ENCODE results near the gene N4BP2. TPM values are rescaled to one million over a fixed set of nuclear protein-coding genes. Genes with fewer than 3 reads are reported as not detected.
"Not testable (repeated sequence)": the region's sequence is repeated elsewhere in the genome, so short reads cannot be mapped to it uniquely, and the experiment has no call there.

The N4BP2 gene
- total RNA-seq, 1 experiment from 2014 or later = 31.7 TPM

DNA sequence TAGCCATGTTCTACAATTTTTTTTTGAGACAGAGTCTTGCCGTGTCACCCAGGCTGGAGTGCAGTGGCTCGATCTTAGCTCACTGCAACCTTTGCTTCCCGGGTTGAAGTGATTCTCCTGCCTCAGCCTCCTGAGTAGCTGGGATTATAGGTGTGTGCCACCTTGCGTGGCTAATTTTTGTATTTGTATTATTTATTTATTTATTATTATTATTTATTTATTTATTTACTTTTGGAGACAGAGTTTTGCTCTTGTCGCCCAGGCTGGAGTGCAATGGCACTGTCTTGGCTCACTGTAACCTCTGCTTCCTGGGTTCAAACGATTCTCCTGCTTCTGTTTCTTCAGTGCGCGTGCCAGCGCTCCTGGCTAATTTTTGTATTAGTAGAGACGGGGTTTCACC, 36.8 kb downstream of the N4BP2 start:
- H3K9me3 Mint-ChIP-seq; H3K36me3 Mint-ChIP-seq; POLR2A ChIA-PET; CTCF ChIA-PET; H3K27ac Mint-ChIP-seq; H3K4me1 Mint-ChIP-seq; DNase-seq (ENCODE audit: low spot score); ATAC-seq; H3K4me3 Mint-ChIP-seq; H3K27me3 Mint-ChIP-seq (ENCODE audit: low read depth): not testable (repeated sequence)
- TF ChIP-seq HMGA2 (CRISPR knock-in tag; IDR thresholded peaks at IDR 0.05) = peak; percentile 7; the same call in 1 of the 2 replicates

DNA sequence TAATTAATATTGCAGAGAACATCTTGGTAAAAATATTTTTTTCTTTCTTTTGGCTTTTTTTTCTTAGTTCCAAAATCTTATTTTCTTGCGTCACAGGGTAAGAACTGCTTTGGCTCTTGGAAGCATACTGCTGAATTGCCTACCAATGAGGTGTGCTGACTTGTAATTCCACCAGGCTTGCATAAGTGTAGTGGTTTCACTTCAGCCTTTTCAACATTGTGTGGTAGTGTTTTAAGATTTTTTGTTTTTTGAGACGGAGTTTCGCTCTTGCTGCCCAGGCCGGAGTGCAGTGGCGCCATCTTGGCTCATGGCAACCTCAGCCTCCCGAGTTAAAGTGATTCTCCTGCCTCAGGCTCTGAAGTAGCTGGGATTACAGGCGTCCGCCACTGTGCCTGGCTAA, 42.4 kb downstream of the N4BP2 start:
- CTCF ChIA-PET = interaction anchor here (0.6 kb wide), 1 partner anchor 695 kb away, joined by 3 read pairs; no protein-coding TSS in a partner anchor
- no peaks in the 10 kb centered on the region for H3K4me1 Mint-ChIP-seq

DNA sequence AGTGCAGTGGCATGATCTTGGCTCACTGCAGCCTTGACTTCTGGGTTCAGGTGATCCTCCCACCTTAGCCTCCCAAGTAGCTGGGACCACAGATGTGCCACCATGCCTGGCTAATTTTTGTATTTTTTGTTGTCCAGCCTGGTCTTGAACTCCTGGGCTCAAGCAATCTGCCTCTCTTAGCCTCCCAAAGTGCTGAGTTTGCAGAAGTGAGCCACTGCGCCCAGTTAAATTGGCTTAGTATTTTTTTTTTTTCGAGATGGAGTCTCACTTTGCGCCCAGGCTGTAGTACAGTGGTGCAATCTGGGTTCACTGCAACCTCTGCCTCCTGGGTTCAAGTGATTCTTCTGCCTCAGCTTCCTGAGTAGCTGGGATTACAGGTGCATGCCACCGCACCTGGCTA, 50.5 kb downstream of the N4BP2 start:
- H3K27me3 Mint-ChIP-seq (ENCODE audit: low read depth); POLR2A ChIA-PET: not testable (repeated sequence)

More for the DNA sequence above, 42.4 kb downstream of the N4BP2 start:
- DNase-seq (ENCODE audit: low spot score) (no peak), ATAC-seq (no peak)
- POLR2A ChIA-PET = no interaction called here
- Mint-ChIP-seq H3K27ac (peak overlapping the region; percentile 11; the same call in 1 of the 2 replicates), H3K4me3 (no peak overlapping the region), H3K36me3 (peaks cover 20% of the 10 kb centered on the region), H3K9me3 (peaks cover 10% of the 10 kb centered on the region), H3K27me3 (ENCODE audit: low read depth) (no peaks in the 10 kb centered on the region)
- TF ChIP-seq GRHL2 (CRISPR knock-in tag; IDR thresholded peaks at IDR 0.05; ENCODE audit: insufficient replicate concordance, severe bottlenecking) (no peak), CBFB (CRISPR knock-in tag; IDR thresholded peaks at IDR 0.05; ENCODE audit: low read depth) (no peak), ZNF671 (CRISPR knock-in tag; IDR thresholded peaks at IDR 0.05) (no peak), KAT7 (CRISPR knock-in tag; IDR thresholded peaks at IDR 0.05; ENCODE audit: borderline replicate concordance) (no peak), ETV6 (CRISPR knock-in tag; IDR thresholded peaks at IDR 0.05) (no peak)
- TF ChIP-seq, protein P1, sequence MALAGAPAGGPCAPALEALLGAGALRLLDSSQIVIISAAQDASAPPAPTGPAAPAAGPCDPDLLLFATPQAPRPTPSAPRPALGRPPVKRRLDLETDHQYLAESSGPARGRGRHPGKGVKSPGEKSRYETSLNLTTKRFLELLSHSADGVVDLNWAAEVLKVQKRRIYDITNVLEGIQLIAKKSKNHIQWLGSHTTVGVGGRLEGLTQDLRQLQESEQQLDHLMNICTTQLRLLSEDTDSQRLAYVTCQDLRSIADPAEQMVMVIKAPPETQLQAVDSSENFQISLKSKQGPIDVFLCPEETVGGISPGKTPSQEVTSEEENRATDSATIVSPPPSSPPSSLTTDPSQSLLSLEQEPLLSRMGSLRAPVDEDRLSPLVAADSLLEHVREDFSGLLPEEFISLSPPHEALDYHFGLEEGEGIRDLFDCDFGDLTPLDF (CRISPR knock-in tag; IDR thresholded peaks at IDR 0.05) = no peak
- TF ChIP-seq, protein P2, sequence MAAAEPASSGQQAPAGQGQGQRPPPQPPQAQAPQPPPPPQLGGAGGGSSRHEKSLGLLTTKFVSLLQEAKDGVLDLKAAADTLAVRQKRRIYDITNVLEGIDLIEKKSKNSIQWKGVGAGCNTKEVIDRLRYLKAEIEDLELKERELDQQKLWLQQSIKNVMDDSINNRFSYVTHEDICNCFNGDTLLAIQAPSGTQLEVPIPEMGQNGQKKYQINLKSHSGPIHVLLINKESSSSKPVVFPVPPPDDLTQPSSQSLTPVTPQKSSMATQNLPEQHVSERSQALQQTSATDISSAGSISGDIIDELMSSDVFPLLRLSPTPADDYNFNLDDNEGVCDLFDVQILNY (CRISPR knock-in tag; IDR thresholded peaks at IDR 0.05) = no peak
- TF ChIP-seq, protein P3, sequence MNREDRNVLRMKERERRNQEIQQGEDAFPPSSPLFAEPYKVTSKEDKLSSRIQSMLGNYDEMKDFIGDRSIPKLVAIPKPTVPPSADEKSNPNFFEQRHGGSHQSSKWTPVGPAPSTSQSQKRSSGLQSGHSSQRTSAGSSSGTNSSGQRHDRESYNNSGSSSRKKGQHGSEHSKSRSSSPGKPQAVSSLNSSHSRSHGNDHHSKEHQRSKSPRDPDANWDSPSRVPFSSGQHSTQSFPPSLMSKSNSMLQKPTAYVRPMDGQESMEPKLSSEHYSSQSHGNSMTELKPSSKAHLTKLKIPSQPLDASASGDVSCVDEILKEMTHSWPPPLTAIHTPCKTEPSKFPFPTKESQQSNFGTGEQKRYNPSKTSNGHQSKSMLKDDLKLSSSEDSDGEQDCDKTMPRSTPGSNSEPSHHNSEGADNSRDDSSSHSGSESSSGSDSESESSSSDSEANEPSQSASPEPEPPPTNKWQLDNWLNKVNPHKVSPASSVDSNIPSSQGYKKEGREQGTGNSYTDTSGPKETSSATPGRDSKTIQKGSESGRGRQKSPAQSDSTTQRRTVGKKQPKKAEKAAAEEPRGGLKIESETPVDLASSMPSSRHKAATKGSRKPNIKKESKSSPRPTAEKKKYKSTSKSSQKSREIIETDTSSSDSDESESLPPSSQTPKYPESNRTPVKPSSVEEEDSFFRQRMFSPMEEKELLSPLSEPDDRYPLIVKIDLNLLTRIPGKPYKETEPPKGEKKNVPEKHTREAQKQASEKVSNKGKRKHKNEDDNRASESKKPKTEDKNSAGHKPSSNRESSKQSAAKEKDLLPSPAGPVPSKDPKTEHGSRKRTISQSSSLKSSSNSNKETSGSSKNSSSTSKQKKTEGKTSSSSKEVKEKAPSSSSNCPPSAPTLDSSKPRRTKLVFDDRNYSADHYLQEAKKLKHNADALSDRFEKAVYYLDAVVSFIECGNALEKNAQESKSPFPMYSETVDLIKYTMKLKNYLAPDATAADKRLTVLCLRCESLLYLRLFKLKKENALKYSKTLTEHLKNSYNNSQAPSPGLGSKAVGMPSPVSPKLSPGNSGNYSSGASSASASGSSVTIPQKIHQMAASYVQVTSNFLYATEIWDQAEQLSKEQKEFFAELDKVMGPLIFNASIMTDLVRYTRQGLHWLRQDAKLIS (CRISPR knock-in tag; IDR thresholded peaks at IDR 0.05; ENCODE audit: borderline replicate concordance) = no peak
- TF ChIP-seq, protein P4, sequence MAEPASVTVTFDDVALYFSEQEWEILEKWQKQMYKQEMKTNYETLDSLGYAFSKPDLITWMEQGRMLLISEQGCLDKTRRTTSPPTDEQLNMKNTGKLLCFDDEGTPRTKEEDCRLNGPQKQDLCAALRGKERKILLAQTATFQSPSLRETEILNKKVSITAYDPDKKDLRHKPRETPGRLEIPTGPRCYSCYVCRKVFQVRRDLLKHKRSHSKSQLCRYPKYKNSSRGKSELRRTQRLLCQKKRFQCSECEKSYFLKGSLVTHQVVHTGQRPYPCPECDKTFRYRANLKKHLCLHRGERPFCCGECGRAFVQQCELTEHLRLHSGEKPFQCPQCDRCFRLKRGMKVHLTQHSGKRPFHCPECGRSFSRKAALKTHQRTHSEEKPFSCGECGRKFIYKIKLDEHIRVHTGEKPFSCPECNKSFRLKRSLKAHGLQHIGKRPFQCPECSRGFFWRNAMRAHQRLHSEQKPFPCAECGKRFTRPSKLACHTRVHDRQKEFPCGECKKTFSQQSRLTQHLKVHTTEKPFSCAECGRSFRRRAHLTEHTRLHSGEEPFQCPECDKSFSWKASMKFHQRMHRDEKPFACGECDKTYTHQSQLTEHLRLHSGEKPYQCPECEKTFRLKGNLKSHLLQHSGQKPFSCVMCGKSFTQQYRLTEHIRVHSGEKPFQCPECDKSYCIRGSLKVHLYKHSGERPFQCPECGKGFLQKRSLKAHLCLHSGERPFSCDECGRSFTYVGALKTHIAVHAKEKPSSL (CRISPR knock-in tag; conservative IDR thresholded peaks at IDR 0.05) = no peak
- TF ChIP-seq, protein P5, sequence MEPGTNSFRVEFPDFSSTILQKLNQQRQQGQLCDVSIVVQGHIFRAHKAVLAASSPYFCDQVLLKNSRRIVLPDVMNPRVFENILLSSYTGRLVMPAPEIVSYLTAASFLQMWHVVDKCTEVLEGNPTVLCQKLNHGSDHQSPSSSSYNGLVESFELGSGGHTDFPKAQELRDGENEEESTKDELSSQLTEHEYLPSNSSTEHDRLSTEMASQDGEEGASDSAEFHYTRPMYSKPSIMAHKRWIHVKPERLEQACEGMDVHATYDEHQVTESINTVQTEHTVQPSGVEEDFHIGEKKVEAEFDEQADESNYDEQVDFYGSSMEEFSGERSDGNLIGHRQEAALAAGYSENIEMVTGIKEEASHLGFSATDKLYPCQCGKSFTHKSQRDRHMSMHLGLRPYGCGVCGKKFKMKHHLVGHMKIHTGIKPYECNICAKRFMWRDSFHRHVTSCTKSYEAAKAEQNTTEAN (CRISPR knock-in tag; IDR thresholded peaks at IDR 0.05) = no peak

More for the DNA sequence above, 50.5 kb downstream of the N4BP2 start:
- Mint-ChIP-seq H3K36me3 (peaks cover 44% of the 10 kb centered on the region), H3K9me3 (peaks cover 15% of the 10 kb centered on the region)
- H3K4me1 Mint-ChIP-seq; H3K27ac Mint-ChIP-seq; ATAC-seq; H3K4me3 Mint-ChIP-seq; CTCF ChIA-PET; DNase-seq (ENCODE audit: low spot score): not testable (repeated sequence)

Measured in WTC11 (cell line).